ENCODE measurements around the gene CITED1. TPM values are rescaled to one million over a fixed set of nuclear protein-coding genes. Genes with fewer than 3 reads are reported as not detected.

Gene CITED1
- total and polyA plus RNA-seq, 2 of the 13 experiments (the other 11 are each of a cell fraction or from before 2014, with no cell fraction given), result 0.09 TPM; not detected in 1

DNA sequence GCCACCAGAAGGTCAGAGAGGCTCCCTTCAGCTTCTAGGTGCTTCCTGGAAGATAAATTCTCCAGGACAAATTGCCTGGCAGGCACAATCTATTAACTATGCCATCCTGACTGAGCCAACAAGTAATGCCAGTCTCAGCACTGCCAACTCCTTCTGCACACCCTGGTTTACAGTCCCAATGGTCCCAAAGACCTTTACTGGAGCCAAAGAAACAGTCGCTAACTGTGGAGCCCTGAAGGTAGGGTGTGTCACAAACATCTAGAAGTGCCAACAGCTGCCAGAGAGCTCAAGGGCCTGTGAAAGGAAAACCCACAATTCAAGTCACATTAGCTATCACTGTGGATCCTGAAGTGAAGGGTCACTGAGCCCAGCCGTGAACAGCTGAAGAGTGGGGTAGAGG is 34.9 kb upstream of the CITED1 start (continued):
- TF ChIP-seq, protein P1, sequence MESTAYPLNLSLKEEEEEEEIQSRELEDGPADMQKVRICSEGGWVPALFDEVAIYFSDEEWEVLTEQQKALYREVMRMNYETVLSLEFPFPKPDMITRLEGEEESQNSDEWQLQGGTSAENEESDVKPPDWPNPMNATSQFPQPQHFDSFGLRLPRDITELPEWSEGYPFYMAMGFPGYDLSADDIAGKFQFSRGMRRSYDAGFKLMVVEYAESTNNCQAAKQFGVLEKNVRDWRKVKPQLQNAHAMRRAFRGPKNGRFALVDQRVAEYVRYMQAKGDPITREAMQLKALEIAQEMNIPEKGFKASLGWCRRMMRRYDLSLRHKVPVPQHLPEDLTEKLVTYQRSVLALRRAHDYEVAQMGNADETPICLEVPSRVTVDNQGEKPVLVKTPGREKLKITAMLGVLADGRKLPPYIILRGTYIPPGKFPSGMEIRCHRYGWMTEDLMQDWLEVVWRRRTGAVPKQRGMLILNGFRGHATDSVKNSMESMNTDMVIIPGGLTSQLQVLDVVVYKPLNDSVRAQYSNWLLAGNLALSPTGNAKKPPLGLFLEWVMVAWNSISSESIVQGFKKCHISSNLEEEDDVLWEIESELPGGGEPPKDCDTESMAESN (CRISPR knock-in tag; conservative IDR thresholded peaks at IDR 0.05), result no peak
- TF ChIP-seq RARG (CRISPR knock-in tag; IDR thresholded peaks at IDR 0.05; ENCODE audit: low read depth) (no peak), PHF5A (CRISPR knock-in tag; IDR thresholded peaks at IDR 0.05; ENCODE audit: low read depth, unreplicated experiment) (no peak), KAT8 (CRISPR knock-in tag; IDR thresholded peaks at IDR 0.05) (no peak), ZEB1 (IDR thresholded peaks at IDR 0.05; ENCODE audit: insufficient replicate concordance, low read depth) (no peak)
- TF ChIP-seq, protein P2, sequence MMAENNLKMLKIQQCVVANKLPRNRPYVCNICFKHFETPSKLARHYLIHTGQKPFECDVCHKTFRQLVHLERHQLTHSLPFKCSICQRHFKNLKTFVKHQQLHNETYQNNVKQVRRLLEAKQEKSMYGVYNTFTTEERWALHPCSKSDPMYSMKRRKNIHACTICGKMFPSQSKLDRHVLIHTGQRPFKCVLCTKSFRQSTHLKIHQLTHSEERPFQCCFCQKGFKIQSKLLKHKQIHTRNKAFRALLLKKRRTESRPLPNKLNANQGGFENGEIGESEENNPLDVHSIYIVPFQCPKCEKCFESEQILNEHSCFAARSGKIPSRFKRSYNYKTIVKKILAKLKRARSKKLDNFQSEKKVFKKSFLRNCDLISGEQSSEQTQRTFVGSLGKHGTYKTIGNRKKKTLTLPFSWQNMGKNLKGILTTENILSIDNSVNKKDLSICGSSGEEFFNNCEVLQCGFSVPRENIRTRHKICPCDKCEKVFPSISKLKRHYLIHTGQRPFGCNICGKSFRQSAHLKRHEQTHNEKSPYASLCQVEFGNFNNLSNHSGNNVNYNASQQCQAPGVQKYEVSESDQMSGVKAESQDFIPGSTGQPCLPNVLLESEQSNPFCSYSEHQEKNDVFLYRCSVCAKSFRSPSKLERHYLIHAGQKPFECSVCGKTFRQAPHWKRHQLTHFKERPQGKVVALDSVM (CRISPR knock-in tag; IDR thresholded peaks at IDR 0.05), result no peak

DNA sequence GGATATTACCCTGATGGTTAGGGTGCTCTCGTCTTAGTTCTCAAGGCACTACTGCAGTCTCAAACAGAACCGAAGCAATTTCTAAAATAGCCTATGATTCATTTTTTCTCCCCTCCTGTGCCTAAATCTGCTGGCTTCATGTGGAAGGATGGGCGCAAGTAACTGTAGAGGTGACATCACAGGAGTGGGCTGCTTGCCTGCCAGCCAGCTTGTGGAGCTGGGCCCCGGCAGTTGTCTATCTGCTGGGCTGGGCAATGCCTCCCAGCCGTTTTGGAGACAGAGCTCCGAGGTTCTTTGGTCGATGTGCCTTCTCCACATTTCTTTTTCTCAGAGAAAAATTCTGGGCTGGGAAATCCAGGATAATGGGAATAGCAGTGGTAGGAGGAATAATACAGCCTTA is 34.3 kb upstream of the CITED1 start:
- ChIA-PET CTCF (ENCODE audit: low intra/inter-chr PET ratio, low total read pairs) (no interaction called here), POLR2A (no interaction called here)
- H3K27me3 ChIP-seq (ENCODE audit: control insufficient read depth in 1 of 2, insufficient read depth in 2 of 2, low read length in 2 of 2), result no peaks in the 10 kb centered on the region
- no peaks in the 10 kb centered on the region for H3K4me1 ChIP-seq (ENCODE audit: insufficient read depth, low read length)
- no peak overlapping the region for H3K4me3 ChIP-seq (replicated peaks in 1 of 3; ENCODE audit: insufficient read depth in 1 of 3, low read depth in 2 of 3, low read length in 3 of 3)
- H3K36me3 ChIP-seq (replicated peaks in 1 of 2; ENCODE audit: control insufficient read depth in 1 of 2, insufficient read depth in 2 of 2, low read length in 2 of 2), result no peaks in the 10 kb centered on the region
- no peak overlapping the region for H3K27ac ChIP-seq (ENCODE audit: extremely low read length, insufficient read depth, low read length)
- TF ChIP-seq ZMYM4 (CRISPR knock-in tag; IDR thresholded peaks at IDR 0.05) (no peak), SIX1 (CRISPR knock-in tag; IDR thresholded peaks at IDR 0.05; ENCODE audit: borderline replicate concordance) (no peak), SETDB1 (CRISPR knock-in tag; IDR thresholded peaks at IDR 0.05; ENCODE audit: borderline replicate concordance) (no peak)
- TF ChIP-seq, protein P3, sequence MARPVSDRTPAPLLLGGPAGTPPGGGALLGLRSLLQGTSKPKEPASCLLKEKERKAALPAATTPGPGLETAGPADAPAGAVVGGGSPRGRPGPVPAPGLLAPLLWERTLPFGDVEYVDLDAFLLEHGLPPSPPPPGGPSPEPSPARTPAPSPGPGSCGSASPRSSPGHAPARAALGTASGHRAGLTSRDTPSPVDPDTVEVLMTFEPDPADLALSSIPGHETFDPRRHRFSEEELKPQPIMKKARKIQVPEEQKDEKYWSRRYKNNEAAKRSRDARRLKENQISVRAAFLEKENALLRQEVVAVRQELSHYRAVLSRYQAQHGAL (CRISPR knock-in tag; IDR thresholded peaks at IDR 0.05; ENCODE audit: not compliant biosample characterization), result no peak
- DNase-seq (ENCODE audit: low spot score) (no peak), FAIRE-seq (no peak), ATAC-seq (no peak)
- in situ Hi-C loops (cut with HindIII; ENCODE audit: extremely low pct_ligation_motif_present, low pct_unique_long_range_greater_than_20kb) (no loop called here), intact Hi-C loops (cut with micrococcal nuclease; ENCODE audit: unreplicated experiment) (no loop called here)
- WGBS (ENCODE audit: low lambda C conversion rate), result 100% methylated on average over 4 of the region's 7 CpGs
- H3K9me3 ChIP-seq (ENCODE audit: low read length), result no peaks in the 10 kb centered on the region
- no peak overlapping the region for H3K9ac ChIP-seq (ENCODE audit: insufficient read depth, low read depth, low read length)
- H3K79me2 ChIP-seq (ENCODE audit: insufficient read depth, low read length), result no peaks in the 10 kb centered on the region
- BruUV-seq (replicated peaks), result no TSS peak
- no peak overlapping the region for H3K4me2 ChIP-seq (ENCODE audit: low read depth, low read length)
- no peaks in the 10 kb centered on the region for H4K20me1 ChIP-seq (ENCODE audit: insufficient read depth, low read length)
- H2AFZ ChIP-seq (ENCODE audit: low read length), result no peak overlapping the region
